Neuron (in vitro differentiated cells): Measurements from ENCODE around the gene KRTAP5-9.
"Not testable (repeated sequence)": the region's sequence is repeated elsewhere in the genome, so short reads cannot be mapped to it uniquely, and the experiment has no call there.

Experiments used
- H2AFZ ChIP-seq: one replicate; pipeline ENCODE4 v1.6.1; 2013; ENCODE audit warnings: low read depth, mild to moderate bottlenecking, inconsistent platforms, low read length, moderate library complexity
- H3K27me3 ChIP-seq: one replicate; pipeline ENCODE4 v1.6.1; 2013; ENCODE audit warnings: low read length; ENCODE audit not compliant: insufficient read depth
- H3K36me3 ChIP-seq: one replicate; pipeline ENCODE4 v1.6.1; 2013; ENCODE audit warnings: low read length; ENCODE audit not compliant: insufficient read depth
- H3K4me1 ChIP-seq: one replicate; pipeline ENCODE4 v1.6.1; 2013; ENCODE audit warnings: low read length; ENCODE audit not compliant: insufficient read depth
- H3K4me3 ChIP-seq: 2 replicates; pipeline ENCODE4 v1.5.1; 2013; ENCODE audit warnings: mild to moderate bottlenecking, low read length, moderate library complexity
- H3K9me3 ChIP-seq: one replicate; pipeline ENCODE4 v1.6.1; 2013; ENCODE audit warnings: low read length

KRTAP5-9 gene

DNA sequence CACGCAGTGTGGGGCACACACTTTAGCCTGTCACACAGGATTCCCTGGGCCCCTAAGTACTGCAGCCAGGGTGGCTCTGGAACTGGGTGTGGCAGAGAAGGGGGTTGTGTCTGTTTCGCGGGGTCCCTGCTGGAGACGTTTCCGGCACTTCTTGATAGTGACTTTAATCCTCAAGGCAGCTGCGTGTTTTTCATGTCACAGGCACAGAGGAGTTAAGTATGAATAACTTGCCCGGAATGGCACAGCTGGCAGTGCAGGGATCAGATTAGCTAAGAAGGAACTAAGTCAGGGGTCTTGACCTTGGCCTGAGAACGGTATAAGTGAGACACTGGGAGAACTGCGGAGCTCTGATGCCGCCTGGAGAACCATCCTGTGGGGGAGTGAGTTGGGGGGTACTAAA, 28.7 kb upstream of the KRTAP5-9 start:
- no peaks in the 10 kb centered on the region for H3K36me3 ChIP-seq
- H2AFZ ChIP-seq, result no peak overlapping the region
- no peaks in the 10 kb centered on the region for H3K4me1 ChIP-seq
- no peak overlapping the region for H3K4me3 ChIP-seq
- H3K9me3 ChIP-seq, result no peaks in the 10 kb centered on the region
- no peaks in the 10 kb centered on the region for H3K27me3 ChIP-seq

- no peaks in the 10 kb centered on the region for H3K9me3 ChIP-seq
- H2AFZ ChIP-seq, result no peak overlapping the region
- H3K36me3 ChIP-seq, result no peaks in the 10 kb centered on the region
- H3K4me3 ChIP-seq, result no peak overlapping the region
- no peaks in the 10 kb centered on the region for H3K4me1 ChIP-seq
- no peaks in the 10 kb centered on the region for H3K27me3 ChIP-seq
Observed at GRCh38 chr11:71525188-71525937, 22.9 kb upstream of the KRTAP5-9 start.

- no peak overlapping the region for H2AFZ ChIP-seq
- no peaks in the 10 kb centered on the region for H3K4me1 ChIP-seq
- H3K27me3 ChIP-seq, result no peaks in the 10 kb centered on the region
- no peaks in the 10 kb centered on the region for H3K9me3 ChIP-seq
- no peak overlapping the region for H3K4me3 ChIP-seq
- no peaks in the 10 kb centered on the region for H3K36me3 ChIP-seq
Observed at GRCh38 chr11:71525938-71526495, 22.2 kb upstream of the KRTAP5-9 start.

- H3K4me1 ChIP-seq, H3K9me3 ChIP-seq, H3K4me3 ChIP-seq, H3K36me3 ChIP-seq, H2AFZ ChIP-seq, H3K27me3 ChIP-seq: not testable (repeated sequence)
Observed at GRCh38 chr11:71526796-71527575, 21.2 kb upstream of the KRTAP5-9 start, which contains the start of gene KRTAP5-7. Gene KRTAP5-7 (plus strand): TSS chr11:71527267. CDS start chr11:71527301, 34 bp downstream.

- H3K4me3 ChIP-seq, result no peak overlapping the region
- no peaks in the 10 kb centered on the region for H3K27me3 ChIP-seq
- H3K4me1 ChIP-seq, result no peaks in the 10 kb centered on the region
- H2AFZ ChIP-seq, result no peak overlapping the region
- no peaks in the 10 kb centered on the region for H3K9me3 ChIP-seq
- H3K36me3 ChIP-seq, result no peaks in the 10 kb centered on the region
Observed at GRCh38 chr11:71527576-71528210, 20.5 kb upstream of the KRTAP5-9 start.

DNA sequence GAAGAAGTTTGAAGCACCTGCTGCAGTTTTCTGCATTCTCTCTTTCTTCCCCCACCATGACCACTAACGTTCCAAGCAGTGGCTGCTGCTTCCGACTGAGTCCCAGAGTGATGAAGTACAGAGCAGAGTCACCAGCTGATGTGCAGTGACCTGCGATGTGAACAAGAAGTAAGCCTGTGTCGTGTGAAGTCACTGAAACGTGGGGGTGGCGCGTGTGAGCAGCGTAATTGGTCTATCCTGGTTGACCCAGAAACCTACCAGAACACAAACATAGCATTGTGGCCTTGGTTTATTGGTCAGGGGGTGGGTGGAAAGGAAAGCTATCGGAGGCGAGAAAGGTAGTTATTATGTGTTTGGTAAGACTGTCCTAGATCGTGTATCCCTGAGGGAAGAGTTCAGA, 17.6 kb upstream of the KRTAP5-9 start:
- Histone ChIP-seq H3K9me3 (no peaks in the 10 kb centered on the region), H3K36me3 (no peaks in the 10 kb centered on the region), H2AFZ (no peak overlapping the region), H3K4me1 (no peaks in the 10 kb centered on the region), H3K4me3 (no peak overlapping the region), H3K27me3 (no peaks in the 10 kb centered on the region)

GRCh38 chr11:71532036-71532610, 16.1 kb upstream of the KRTAP5-9 start:
- Histone ChIP-seq H3K4me3 (no peak overlapping the region), H3K36me3 (no peaks in the 10 kb centered on the region), H2AFZ (no peak overlapping the region)

GRCh38 chr11:71534711-71535608, 13.3 kb upstream of the KRTAP5-9 start:
- not testable (repeated sequence) for H3K36me3 ChIP-seq, H3K4me3 ChIP-seq, H3K9me3 ChIP-seq, H2AFZ ChIP-seq, H3K27me3 ChIP-seq, H3K4me1 ChIP-seq

More at GRCh38 chr11:71532036-71532610, 16.1 kb upstream of the KRTAP5-9 start:
- H3K9me3 ChIP-seq, result no peaks in the 10 kb centered on the region
- no peaks in the 10 kb centered on the region for H3K4me1 ChIP-seq
- no peaks in the 10 kb centered on the region for H3K27me3 ChIP-seq

DNA sequence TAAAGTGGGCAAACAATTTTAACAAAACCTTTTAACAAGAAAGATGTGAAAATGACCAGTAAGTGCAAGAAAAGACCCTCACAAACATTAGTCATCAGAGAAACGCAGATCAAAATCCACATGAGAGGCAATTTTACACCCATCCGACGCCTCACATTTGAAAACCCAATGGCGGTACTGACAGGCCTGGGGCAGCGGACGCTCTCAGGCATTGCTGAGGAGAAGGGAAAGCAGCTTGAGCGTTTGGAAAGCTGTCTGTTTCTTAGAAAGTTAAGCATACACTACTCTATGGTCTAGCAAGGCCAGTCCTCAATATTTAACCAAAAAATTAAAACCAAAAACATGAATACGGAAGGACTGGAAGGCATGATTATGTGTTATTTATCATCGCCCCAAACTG, 12.4 kb upstream of the KRTAP5-9 start:
- H3K36me3 ChIP-seq, result no peaks in the 10 kb centered on the region
- H3K9me3 ChIP-seq, result no peaks in the 10 kb centered on the region
- H2AFZ ChIP-seq, result no peak overlapping the region
- no peak overlapping the region for H3K4me3 ChIP-seq
- H3K4me1 ChIP-seq, result no peaks in the 10 kb centered on the region
- H3K27me3 ChIP-seq, result peaks cover 7% of the 10 kb centered on the region

DNA sequence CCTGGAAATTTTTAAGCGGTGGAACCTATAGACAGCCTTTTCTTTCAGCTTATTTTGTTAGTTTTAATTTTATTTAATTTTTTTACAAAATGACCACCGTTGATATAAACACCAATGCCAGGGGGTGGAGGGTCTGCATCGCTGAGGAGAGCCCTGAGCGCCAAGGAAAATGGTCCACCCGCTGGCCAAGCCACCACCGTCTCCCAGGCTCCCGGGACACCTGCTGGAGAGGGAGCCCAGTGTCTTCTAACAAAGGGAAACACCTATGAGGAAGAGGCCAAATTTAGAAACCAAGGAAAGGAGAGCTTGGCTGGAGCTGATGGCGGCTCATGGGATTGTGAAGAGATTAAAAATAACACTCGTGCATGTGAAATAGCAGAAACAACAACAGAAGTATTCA, 10.7 kb upstream of the KRTAP5-9 start:
- Histone ChIP-seq H3K9me3 (no peaks in the 10 kb centered on the region), H3K4me1 (no peaks in the 10 kb centered on the region), H3K4me3 (no peak overlapping the region), H3K27me3 (peaks cover 7% of the 10 kb centered on the region), H2AFZ (no peak overlapping the region), H3K36me3 (no peaks in the 10 kb centered on the region)

GRCh38 chr11:71537977-71538665, 10.1 kb upstream of the KRTAP5-9 start, which contains the start of gene KRTAP5-8:
Gene KRTAP5-8 (plus strand): TSS chr11:71538025. CDS start chr11:71538056, 31 bp downstream.
- not testable (repeated sequence) for H3K4me1 ChIP-seq, H3K9me3 ChIP-seq, H3K4me3 ChIP-seq, H3K27me3 ChIP-seq, H3K36me3 ChIP-seq, H2AFZ ChIP-seq

GRCh38 chr11:71538666-71538990, 9.6 kb upstream of the KRTAP5-9 start:
- no peaks in the 10 kb centered on the region for H3K9me3 ChIP-seq
- H2AFZ ChIP-seq, result no peak overlapping the region
- H3K36me3 ChIP-seq, result no peaks in the 10 kb centered on the region
- no peak overlapping the region for H3K4me3 ChIP-seq
- H3K4me1 ChIP-seq, result no peaks in the 10 kb centered on the region
- peaks cover 7% of the 10 kb centered on the region for H3K27me3 ChIP-seq
